NOMO-1 treated with dmso at 0.1 percent for 144 hours (cell line): ENCODE data around the gene PCDHGB3.

Source experiments
- DNase-seq: peaks from one replicate; lab custom pipeline; 2025; ENCODE audit not compliant: unreplicated experiment; lab: John Stamatoyannopoulos, UW

The PCDHGB3 gene

DNA sequence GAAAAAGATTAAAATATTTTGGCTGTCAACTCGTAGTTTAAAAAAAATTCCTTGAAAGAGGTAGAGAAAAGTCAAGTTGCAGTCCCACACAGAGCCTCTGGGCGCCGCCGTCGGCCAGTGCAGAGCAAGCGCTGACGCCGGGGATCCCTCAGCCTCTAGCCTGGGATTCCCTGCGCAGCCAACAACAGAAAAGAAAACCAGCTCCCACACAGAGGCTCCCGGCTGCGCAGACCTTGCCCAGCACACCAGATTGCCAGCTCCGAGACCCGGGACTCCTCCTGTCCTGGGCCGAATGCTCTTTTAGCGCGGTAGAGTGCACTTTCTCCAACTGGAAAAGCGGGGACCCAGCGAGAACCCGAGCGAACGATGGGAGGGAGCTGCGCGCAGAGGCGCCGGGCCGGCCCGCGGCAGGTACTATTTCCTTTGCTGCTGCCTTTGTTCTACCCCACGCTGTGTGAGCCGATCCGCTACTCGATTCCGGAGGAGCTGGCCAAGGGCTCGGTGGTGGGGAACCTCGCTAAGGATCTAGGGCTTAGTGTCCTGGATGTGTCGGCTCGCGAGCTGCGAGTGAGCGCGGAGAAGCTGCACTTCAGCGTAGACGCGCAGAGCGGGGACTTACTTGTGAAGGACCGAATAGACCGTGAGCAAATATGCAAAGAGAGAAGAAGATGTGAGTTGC, 47.6 kb downstream of the PCDHGB3 start, which contains the start of gene PCDHGB7:
TSS of gene PCDHGB7 (plus strand) at position 184 of the 679 bp plus-strand sequence. CDS start at position 367, 183 bp downstream.
- DNase-seq: peak; percentile 32

GRCh38 chr5:141419074-141419880, 49.2 kb downstream of the PCDHGB3 start:
- no peak for DNase-seq

DNA sequence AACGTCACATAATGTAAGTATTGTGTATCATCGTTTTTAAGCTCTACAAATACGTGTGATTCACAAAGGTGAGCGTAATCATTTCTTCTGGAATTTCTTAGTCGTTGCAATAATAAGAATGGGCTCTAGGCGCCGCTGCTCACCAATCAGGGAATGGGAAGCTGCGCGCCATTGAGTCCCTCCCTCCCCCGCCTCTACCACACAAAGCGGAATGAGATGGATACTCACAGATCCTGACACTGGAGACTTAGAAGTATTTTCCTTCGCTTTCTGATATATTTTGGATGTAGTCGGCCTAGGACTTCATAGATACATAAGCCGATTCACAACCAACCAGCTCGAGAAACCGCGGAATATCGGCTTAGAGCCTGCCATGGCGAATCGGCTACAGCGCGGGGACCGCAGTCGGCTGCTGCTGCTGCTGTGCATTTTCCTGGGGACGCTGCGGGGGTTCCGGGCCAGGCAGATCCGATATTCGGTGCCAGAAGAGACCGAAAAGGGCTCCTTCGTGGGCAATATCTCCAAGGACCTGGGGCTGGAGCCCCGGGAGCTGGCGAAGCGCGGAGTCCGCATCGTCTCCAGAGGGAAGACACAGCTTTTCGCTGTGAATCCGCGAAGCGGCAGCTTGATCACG, 50.9 kb downstream of the PCDHGB3 start, which contains the start of gene PCDHGA11:
TSS of gene PCDHGA11 (plus strand) at position 197 of the 634 bp plus-strand sequence. CDS start at position 374, 177 bp downstream.
- DNase-seq: peak; percentile 20

GRCh38 chr5:141421489-141421855, 51.4 kb downstream of the PCDHGB3 start:
- no peak for DNase-seq
